Fibroblast of lung (primary cell): ENCODE results near the gene FLT3LG. TPM values are rescaled to one million over a fixed set of nuclear protein-coding genes. Genes with fewer than 3 reads are reported as not detected.

Experiments
- DNase-seq, 2 donors: peaks; one replicate each; pipeline versions ENCODE4 v3.0.0 to v3.0.0-alpha.2; 2010; ENCODE audit warnings: low read depth in 2 of 2
- H2AFZ ChIP-seq: 2 replicates; pipeline ENCODE4 v1.5.1; 2012; ENCODE audit warnings: low read length, control low read depth, inconsistent platforms
- H3K27ac ChIP-seq: 2 replicates; pipeline ENCODE4 v1.5.1; 2011; ENCODE audit warnings: low read length, control low read depth; ENCODE audit not compliant: insufficient read depth
- H3K27me3 ChIP-seq: 2 replicates; pipeline ENCODE4 v1.5.1; 2011; ENCODE audit warnings: mild to moderate bottlenecking, low read length; ENCODE audit not compliant: control insufficient read depth, insufficient read depth
- H3K36me3 ChIP-seq: 2 replicates; pipeline ENCODE4 v1.5.1; 2011; ENCODE audit warnings: low read length; ENCODE audit not compliant: control insufficient read depth, insufficient read depth
- H3K4me1 ChIP-seq: 2 replicates; pipeline ENCODE4 v1.5.1; 2011; ENCODE audit warnings: low read length; ENCODE audit not compliant: control insufficient read depth, insufficient read depth; ENCODE audit errors: extremely low read depth
- H3K4me2 ChIP-seq: 2 replicates; pipeline ENCODE4 v1.5.1; 2011; ENCODE audit warnings: low read length, control low read depth; ENCODE audit not compliant: insufficient read depth; ENCODE audit errors: extremely low read depth
- H3K4me3 ChIP-seq, 4 experiments: fragments of 200-600 bp in 1 of 4; sonication (generic) in 1 of 4; replicated peaks in 1 of 4; 2 replicates each; pipeline ENCODE4 v1.5.1; 2011 to 2016; ENCODE audit warnings: low read length in 4 of 4, low read depth in 3 of 4, mild to moderate bottlenecking in 3 of 4, control low read depth in 2 of 4, inconsistent platforms in 1 of 4, mixed read lengths in 1 of 4; ENCODE audit not compliant: insufficient read depth in 1 of 4; ENCODE audit errors: control extremely low read depth in 1 of 4
- H3K79me2 ChIP-seq: 2 replicates; pipeline ENCODE4 v1.5.1; 2012; ENCODE audit warnings: mild to moderate bottlenecking, low read length, inconsistent platforms; ENCODE audit not compliant: control insufficient read depth, insufficient read depth
- H3K9ac ChIP-seq: 2 replicates; pipeline ENCODE4 v1.5.1; 2011; ENCODE audit warnings: mild to moderate bottlenecking, low read length, control low read depth; ENCODE audit not compliant: insufficient read depth
- H3K9me3 ChIP-seq: 2 replicates; pipeline ENCODE4 v1.5.1; 2012; ENCODE audit warnings: low read depth, low read length; ENCODE audit not compliant: control insufficient read depth, insufficient read depth
- H4K20me1 ChIP-seq: 2 replicates; pipeline ENCODE4 v1.5.1; 2011; ENCODE audit warnings: low read length; ENCODE audit not compliant: control insufficient read depth, insufficient read depth; ENCODE audit errors: extremely low read depth
- CTCF ChIP-seq, 2 donors: IDR thresholded peaks in 1 of 2; conservative IDR thresholded peaks in 1 of 2; 1 replicate in 1 of 2; 2 replicates in 1 of 2; pipeline ENCODE4 v1.5.1; 2011 to 2012; ENCODE audit warnings: low read length in 2 of 2, control low read depth in 1 of 2, inconsistent platforms in 1 of 2, low read depth in 1 of 2, mild to moderate bottlenecking in 1 of 2
- EZH2 ChIP-seq: IDR thresholded peaks from 2 replicates; pipeline ENCODE4 v1.5.1; 2012; ENCODE audit warnings: low read length, control low read depth, mild to moderate bottlenecking; ENCODE audit errors: missing control alignments
- polyA minus RNA-seq: library from RNA; depleted of rRNA, polyadenylated mRNA; stranded (reverse); fragments of >200 nt; gene quantifications from 2 replicates; pipeline ENCODE4 v1.2.3, GENCODE V29; 2011; ENCODE audit warnings: low replicate concordance
- polyA plus RNA-seq, 2 donors: library from polyadenylated mRNA; depleted of rRNA in 1 of 2; stranded (reverse) in 1 of 2; unstranded in 1 of 2; fragments of >200 nt; gene quantifications; 2 replicates each; pipeline ENCODE4 v1.2.1, GENCODE V29; 2011 to 2012; ENCODE audit warnings: missing spikeins in 1 of 2
- total RNA-seq: library from RNA; depleted of rRNA; stranded (reverse); fragments of >200 nt; gene quantifications from 2 replicates; pipeline ENCODE4 v1.2.1, GENCODE V29; 2014

The FLT3LG gene
- 3.3 and 4.5 TPM in 2 replicates for total RNA-seq
- polyA plus RNA-seq: 4.3 and 4.4 TPM in 2 replicates
- polyA plus RNA-seq (2012): 20.5 and 20.8 TPM in 2 replicates
- 7.2 and 15.7 TPM in 2 replicates for polyA minus RNA-seq

GRCh38 chr19:49473868-49474541 lies at the start of gene FLT3LG:
Gene FLT3LG, plus strand, starts transcription at chr19:49474215. Its CDS starts 425 bp downstream, at chr19:49474640.
- Histone ChIP-seq H3K9ac (peak within 1 kb of the TSS; percentile 67), H3K4me2 (peak within 1 kb of the TSS; percentile 99), H3K36me3 (no peaks in the 10 kb centered on the region), H3K9me3 (no peaks in the 10 kb centered on the region), H3K27me3 (no peaks in the 10 kb centered on the region), H2AFZ (peak within 1 kb of the TSS; percentile 90), H3K4me1 (no peaks in the 10 kb centered on the region), H3K4me3 (peak within 1 kb of the TSS; percentile 62 to 76 (median 74)), H4K20me1 (no peaks in the 10 kb centered on the region), H3K27ac (peak within 1 kb of the TSS; percentile 57), H3K79me2 (no peaks in the 10 kb centered on the region)
- DNase-seq: peak; percentile 53 to 78
- TF ChIP-seq EZH2 (no peak), CTCF (conservative IDR thresholded peaks at IDR 0.05 in 1 of 2, IDR thresholded peaks at IDR 0.05 in 1 of 2; ENCODE audit: low read depth in 1 of 2, low read length in 2 of 2) (peak; percentile 78 to 91)

- H4K20me1 ChIP-seq: no peaks in the 10 kb centered on the region
- peak; percentile 8 for TF ChIP-seq EZH2
- no peak for TF ChIP-seq CTCF (conservative IDR thresholded peaks at IDR 0.05 in 1 of 2, IDR thresholded peaks at IDR 0.05 in 1 of 2; ENCODE audit: low read depth in 1 of 2, low read length in 2 of 2)
- no peaks in the 10 kb centered on the region for H3K36me3 ChIP-seq
- no peak within 1 kb of the TSS for H3K4me2 ChIP-seq
- no peak within 1 kb of the TSS for H2AFZ ChIP-seq
- H3K9me3 ChIP-seq: no peaks in the 10 kb centered on the region
- no peak within 1 kb of the TSS for H3K9ac ChIP-seq
- H3K79me2 ChIP-seq: no peaks in the 10 kb centered on the region
- no peak within 1 kb of the TSS for H3K27ac ChIP-seq
- no peaks in the 10 kb centered on the region for H3K4me1 ChIP-seq
- H3K4me3 ChIP-seq: no peak within 1 kb of the TSS
- peaks cover 83% of the 10 kb centered on the region for H3K27me3 ChIP-seq
- DNase-seq: no peak
These were observed 48.8 kb upstream of the FLT3LG start, which contains the start of gene GFY for GRCh38 chr19:49425178-49425577. Gene GFY, plus strand, starts transcription at chr19:49425388. Its CDS starts 1,043 bp downstream, at chr19:49426431.

- H3K4me1 ChIP-seq: no peaks in the 10 kb centered on the region
- H4K20me1 ChIP-seq: no peaks in the 10 kb centered on the region
- no peak for DNase-seq
- no peak overlapping the region for H3K9ac ChIP-seq
- H3K27ac ChIP-seq: no peak overlapping the region
- no peak overlapping the region for H3K4me2 ChIP-seq
- peaks cover 82% of the 10 kb centered on the region for H3K27me3 ChIP-seq
- no peak overlapping the region for H3K4me3 ChIP-seq
- H3K9me3 ChIP-seq: no peaks in the 10 kb centered on the region
- no peaks in the 10 kb centered on the region for H3K79me2 ChIP-seq
- no peak overlapping the region for H2AFZ ChIP-seq
- no peak for TF ChIP-seq CTCF (conservative IDR thresholded peaks at IDR 0.05 in 1 of 2, IDR thresholded peaks at IDR 0.05 in 1 of 2; ENCODE audit: low read depth in 1 of 2, low read length in 2 of 2)
- no peak for TF ChIP-seq EZH2
- no peaks in the 10 kb centered on the region for H3K36me3 ChIP-seq
These were observed 48.0 kb upstream of the FLT3LG start for GRCh38 chr19:49425922-49426592.
